Activated naive CD4-positive, alpha-beta T cell treated with anti-CD3 and anti-CD28 coated beads, Interleukin-2, amount 10 ng/mL, durations not matched to agents 7 days and 5 days (primary cell): Measurements from ENCODE around the gene PTPN22.

Source experiments
- CTCF ChIA-PET: fragments of 350-600 bp; sonication (Branson Sonifier 250); formaldehyde crosslinking; loops from one replicate; lab custom pipeline; 2021; ENCODE audit warnings: antibody characterized with exemption; lab: Charles Lee
- DNase-seq: peaks from one replicate; pipeline ENCODE4 v3.0.0-alpha.2; 2020
- H3K27ac Mint-ChIP-seq: one replicate; pipeline ENCODE4 v1.8.0; 2021; ENCODE audit warnings: mild to moderate bottlenecking, moderate library complexity, mixed read lengths
- H3K27me3 Mint-ChIP-seq: one replicate; pipeline ENCODE4 v1.8.0; 2021; ENCODE audit warnings: mild to moderate bottlenecking, mixed read lengths
- H3K36me3 Mint-ChIP-seq: one replicate; pipeline ENCODE4 v1.8.0; 2021; ENCODE audit warnings: mixed read lengths
- H3K4me1 Mint-ChIP-seq: one replicate; pipeline ENCODE4 v1.8.0; 2021; ENCODE audit warnings: mixed read lengths
- H3K4me3 Mint-ChIP-seq: one replicate; pipeline ENCODE4 v1.8.0; 2021; ENCODE audit warnings: mild to moderate bottlenecking, moderate library complexity, mixed read lengths
- H3K9me3 Mint-ChIP-seq: one replicate; pipeline ENCODE4 v1.8.0; 2021; ENCODE audit warnings: mixed read lengths

The PTPN22 gene

GRCh38 chr1:113811888-113812660, 59.4 kb downstream of the PTPN22 start, which contains the start of gene RSBN1:
TSS of gene RSBN1 (minus strand) at chr1:113812476. CDS start at chr1:113812412, 64 bp downstream.
- Mint-ChIP-seq H3K27ac (peak within 1 kb of the TSS; percentile 96), H3K27me3 (peaks cover 4% of the 10 kb centered on the region), H3K9me3 (no peaks in the 10 kb centered on the region), H3K36me3 (peaks cover 33% of the 10 kb centered on the region), H3K4me3 (peak within 1 kb of the TSS; percentile 96), H3K4me1 (peaks cover 35% of the 10 kb centered on the region)
- DNase-seq: peak; percentile 99
- CTCF ChIA-PET: interaction anchor here (1.9 kb wide), 1 partner anchor 118 kb away, joined by 4 read pairs; no protein-coding TSS in a partner anchor

DNA sequence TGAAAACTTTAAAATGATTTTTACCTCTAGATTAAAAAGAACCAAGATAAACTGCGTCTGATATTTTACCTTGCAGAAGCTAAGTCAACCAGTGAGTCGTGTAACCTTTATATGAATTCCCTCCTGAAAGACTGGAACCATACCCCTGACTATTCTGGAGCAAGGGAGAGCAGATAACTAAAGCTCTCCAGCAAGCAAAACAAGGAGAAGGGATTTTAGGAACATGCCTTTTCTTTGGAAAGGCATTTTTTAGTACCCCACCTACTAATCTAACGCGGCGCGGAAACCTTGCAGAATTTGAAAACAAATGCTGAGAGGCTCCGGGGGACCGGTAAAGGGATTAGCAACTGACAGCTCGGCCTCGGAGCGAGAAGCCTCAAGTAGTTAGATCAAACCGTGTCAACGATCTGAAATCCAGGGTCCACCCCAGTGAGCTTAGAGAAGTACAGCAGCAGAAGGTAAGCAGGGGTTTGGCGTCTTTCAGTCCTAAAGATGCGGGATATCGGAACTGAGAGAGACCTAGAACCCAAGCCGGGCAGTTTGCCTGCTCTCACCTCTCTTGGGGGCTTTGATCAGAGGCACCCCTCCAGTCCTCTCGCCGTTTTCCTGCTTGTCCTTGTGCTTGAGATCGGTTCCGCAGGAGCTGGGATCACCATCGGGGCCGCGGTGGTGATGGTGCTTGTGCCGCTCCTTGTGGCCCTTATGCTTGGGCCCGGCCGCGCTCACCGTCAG, 60.2 kb downstream of the PTPN22 start:
- Mint-ChIP-seq H3K27me3 (peaks cover 4% of the 10 kb centered on the region), H3K9me3 (no peaks in the 10 kb centered on the region), H3K4me1 (peaks cover 35% of the 10 kb centered on the region), H3K36me3 (peaks cover 33% of the 10 kb centered on the region), H3K27ac (peak overlapping the region; percentile 96), H3K4me3 (peak overlapping the region; percentile 96)
- CTCF ChIA-PET: interaction anchor here (0.7 to 1.9 kb wide), 2 partner anchors 27 to 119 kb away, joined by 3 to 4 read pairs; no protein-coding TSS in a partner anchor
- DNase-seq: peak; percentile 44

GRCh38 chr1:113809670-113810602, 61.6 kb downstream of the PTPN22 start:
- Mint-ChIP-seq H3K4me1 (peaks cover 45% of the 10 kb centered on the region), H3K9me3 (no peaks in the 10 kb centered on the region), H3K27ac (peak overlapping the region; percentile 33), H3K4me3 (peak overlapping the region; percentile 96), H3K27me3 (peaks cover 4% of the 10 kb centered on the region), H3K36me3 (peaks cover 35% of the 10 kb centered on the region)
- CTCF ChIA-PET: no interaction called here
- no peak for DNase-seq

- peaks cover 53% of the 10 kb centered on the region for H3K4me1 Mint-ChIP-seq
- no peaks in the 10 kb centered on the region for H3K9me3 Mint-ChIP-seq
- peak overlapping the region; percentile 24 for H3K27ac Mint-ChIP-seq
- H3K36me3 Mint-ChIP-seq: peaks cover 43% of the 10 kb centered on the region
- H3K4me3 Mint-ChIP-seq: peak overlapping the region; percentile 43
- H3K27me3 Mint-ChIP-seq: peaks cover 4% of the 10 kb centered on the region
- CTCF ChIA-PET: no interaction called here
- DNase-seq: no peak
Observed at GRCh38 chr1:113808450-113809195, 62.9 kb downstream of the PTPN22 start.

- CTCF ChIA-PET: interaction anchor here (0.6 to 0.9 kb wide), 2 partner anchors 20 to 958 kb away, joined by 3 to 5 read pairs; no protein-coding TSS in a partner anchor
- no peak overlapping the region for H3K4me3 Mint-ChIP-seq
- no peak overlapping the region for H3K27ac Mint-ChIP-seq
- DNase-seq: no peak
- H3K36me3 Mint-ChIP-seq: peaks cover 56% of the 10 kb centered on the region
- H3K4me1 Mint-ChIP-seq: peaks cover 63% of the 10 kb centered on the region
- H3K27me3 Mint-ChIP-seq: no peaks in the 10 kb centered on the region
- peaks cover 3% of the 10 kb centered on the region for H3K9me3 Mint-ChIP-seq
Observed at GRCh38 chr1:113805639-113806038, 65.9 kb downstream of the PTPN22 start.

- no peak overlapping the region for H3K4me3 Mint-ChIP-seq
- no peaks in the 10 kb centered on the region for H3K27me3 Mint-ChIP-seq
- DNase-seq: no peak
- H3K4me1 Mint-ChIP-seq: peaks cover 64% of the 10 kb centered on the region
- peaks cover 3% of the 10 kb centered on the region for H3K9me3 Mint-ChIP-seq
- H3K27ac Mint-ChIP-seq: no peak overlapping the region
- CTCF ChIA-PET: interaction anchor here (0.9 kb wide), 1 partner anchor 20 kb away, joined by 5 read pairs; no protein-coding TSS in a partner anchor
- H3K36me3 Mint-ChIP-seq: peaks cover 55% of the 10 kb centered on the region
Observed at GRCh38 chr1:113805256-113805531, 66.3 kb downstream of the PTPN22 start.

- DNase-seq: no peak
Observed at GRCh38 chr1:113804421-113805255, 66.9 kb downstream of the PTPN22 start.

GRCh38 chr1:113802367-113803007, 69.0 kb downstream of the PTPN22 start:
- Mint-ChIP-seq H3K4me3 (no peak overlapping the region), H3K27ac (no peak overlapping the region), H3K4me1 (peaks cover 48% of the 10 kb centered on the region), H3K9me3 (peaks cover 3% of the 10 kb centered on the region), H3K27me3 (no peaks in the 10 kb centered on the region), H3K36me3 (peaks cover 47% of the 10 kb centered on the region)
- CTCF ChIA-PET: no interaction called here
- no peak for DNase-seq

More at GRCh38 chr1:113804421-113805255, 66.9 kb downstream of the PTPN22 start:
- Mint-ChIP-seq H3K4me3 (no peak overlapping the region), H3K4me1 (peaks cover 59% of the 10 kb centered on the region), H3K9me3 (peaks cover 3% of the 10 kb centered on the region), H3K27me3 (no peaks in the 10 kb centered on the region), H3K36me3 (peaks cover 52% of the 10 kb centered on the region), H3K27ac (no peak overlapping the region)
- CTCF ChIA-PET: interaction anchor here (0.8 to 0.9 kb wide), 2 partner anchors 19 to 46 kb away, joined by 3 to 5 read pairs; no protein-coding TSS in a partner anchor

DNA sequence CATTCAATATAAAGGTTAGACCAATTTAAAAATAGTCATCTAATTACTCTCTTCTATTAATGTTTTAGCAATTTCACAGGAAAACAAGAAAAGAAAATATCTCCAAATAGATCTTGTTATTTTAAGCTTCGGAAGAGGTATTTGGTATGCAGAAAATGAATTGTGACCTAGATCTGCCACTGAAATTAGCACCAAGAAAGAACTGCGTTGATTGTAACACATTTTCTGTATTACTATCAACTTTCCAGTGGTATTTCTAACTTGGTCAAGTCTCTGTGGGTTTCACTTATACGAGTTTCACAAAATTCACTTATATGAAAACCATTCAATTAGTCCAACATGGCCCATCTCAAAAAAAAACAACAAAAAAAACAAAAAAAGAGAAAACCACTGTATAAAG, 71.0 kb downstream of the PTPN22 start:
- Mint-ChIP-seq H3K9me3 (peaks cover 3% of the 10 kb centered on the region), H3K27me3 (no peaks in the 10 kb centered on the region), H3K27ac (no peak overlapping the region), H3K36me3 (peaks cover 51% of the 10 kb centered on the region), H3K4me3 (no peak overlapping the region), H3K4me1 (peaks cover 42% of the 10 kb centered on the region)
- DNase-seq: no peak
- CTCF ChIA-PET: no interaction called here

GRCh38 chr1:113797472-113797871, 74.0 kb downstream of the PTPN22 start:
- CTCF ChIA-PET: no interaction called here
- peaks cover 51% of the 10 kb centered on the region for H3K36me3 Mint-ChIP-seq
- H3K4me1 Mint-ChIP-seq: peaks cover 39% of the 10 kb centered on the region
- H3K4me3 Mint-ChIP-seq: no peak overlapping the region
- no peaks in the 10 kb centered on the region for H3K9me3 Mint-ChIP-seq
- no peak overlapping the region for H3K27ac Mint-ChIP-seq
- no peaks in the 10 kb centered on the region for H3K27me3 Mint-ChIP-seq
- no peak for DNase-seq

DNA sequence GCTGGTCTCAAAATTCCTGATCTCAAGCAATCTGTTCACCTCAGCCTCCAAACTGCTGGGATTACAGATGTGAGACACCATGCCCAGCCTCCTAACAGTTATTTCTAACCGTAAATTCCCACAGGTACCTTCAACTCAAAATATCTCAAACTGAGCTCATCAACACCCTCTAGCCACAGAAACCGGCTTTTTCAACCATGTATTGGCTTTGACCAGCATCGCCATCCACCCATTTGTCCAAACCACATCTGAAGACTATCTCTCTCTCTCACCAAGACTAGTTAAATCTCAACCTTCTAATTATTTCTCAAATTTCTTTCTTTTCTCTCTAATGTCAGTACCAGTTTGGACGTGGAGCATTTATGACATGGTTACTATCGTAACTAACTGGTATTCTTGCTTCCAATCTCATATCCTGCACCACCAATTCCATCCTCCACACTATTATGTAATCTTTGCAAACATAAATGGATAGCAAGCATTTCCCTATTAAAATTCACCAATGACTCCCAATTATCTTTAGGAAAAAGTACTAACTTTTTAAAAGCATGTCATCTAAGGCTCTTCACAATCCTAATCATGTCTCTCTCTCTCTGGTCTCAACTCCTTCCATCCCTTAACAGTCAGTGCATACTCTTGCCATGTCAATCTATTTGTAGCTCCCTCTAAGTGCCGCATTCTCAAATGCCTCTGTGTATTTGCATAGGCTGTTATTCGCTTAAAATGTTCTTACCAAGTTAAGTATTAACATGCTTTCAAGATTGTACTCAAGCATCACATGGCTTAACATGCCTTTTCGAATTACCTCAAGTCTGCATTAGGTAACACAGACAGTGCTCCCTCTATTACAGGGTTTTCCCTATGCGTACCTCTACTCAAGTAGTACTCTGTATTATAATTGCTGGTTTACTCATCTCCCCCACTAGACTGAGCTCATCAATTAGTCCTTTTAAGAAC, 77.4 kb downstream of the PTPN22 start:
- H3K4me3 Mint-ChIP-seq: no peak overlapping the region
- H3K4me1 Mint-ChIP-seq: peaks cover 46% of the 10 kb centered on the region
- H3K36me3 Mint-ChIP-seq: peaks cover 66% of the 10 kb centered on the region
- no peaks in the 10 kb centered on the region for H3K9me3 Mint-ChIP-seq
- H3K27me3 Mint-ChIP-seq: no peaks in the 10 kb centered on the region
- H3K27ac Mint-ChIP-seq: peak overlapping the region; percentile 43
- CTCF ChIA-PET: no interaction called here
- no peak for DNase-seq
